ENCODE data around the gene GPRC6A.

Gene GPRC6A

GRCh38 chr6:116773886-116774285 lies 55.0 kb downstream of the GPRC6A start:
- no peak for DNase-seq

DNA sequence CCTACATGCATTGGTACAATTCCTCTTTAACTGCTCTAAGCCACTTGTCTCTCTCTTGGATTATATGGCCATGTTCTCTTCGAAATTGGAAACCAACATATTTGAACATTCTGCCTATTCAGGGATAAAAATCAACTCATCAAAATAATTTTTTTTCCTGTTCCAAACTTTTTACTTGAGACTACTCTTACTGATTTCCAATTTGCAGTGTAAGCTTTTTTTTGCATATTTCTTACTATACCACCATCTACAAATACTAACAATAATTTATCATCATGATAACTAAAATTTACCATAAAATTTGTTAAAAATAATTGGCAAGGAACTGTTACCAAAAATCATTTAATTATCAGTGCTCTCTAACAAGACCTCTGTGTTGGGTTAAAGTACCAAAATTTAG lies 56.4 kb downstream of the GPRC6A start:
- no peak for DNase-seq

GRCh38 chr6:116767715-116768114 lies 61.2 kb downstream of the GPRC6A start:
- no peak for DNase-seq

- DNase-seq, result no peak
Observed at GRCh38 chr6:116766506-116767176, 62.2 kb downstream of the GPRC6A start.

- peak in 1 of 2 experiments; percentile 13 for DNase-seq
Observed at GRCh38 chr6:116764961-116765841, 63.7 kb downstream of the GPRC6A start, which contains the start of gene FAM162B. Gene FAM162B, minus strand, starts transcription at chr6:116765719. Its CDS starts 143 bp downstream, at chr6:116765576.

- DNase-seq, result no peak
Observed at GRCh38 chr6:116764629-116764960, 64.3 kb downstream of the GPRC6A start.

DNA sequence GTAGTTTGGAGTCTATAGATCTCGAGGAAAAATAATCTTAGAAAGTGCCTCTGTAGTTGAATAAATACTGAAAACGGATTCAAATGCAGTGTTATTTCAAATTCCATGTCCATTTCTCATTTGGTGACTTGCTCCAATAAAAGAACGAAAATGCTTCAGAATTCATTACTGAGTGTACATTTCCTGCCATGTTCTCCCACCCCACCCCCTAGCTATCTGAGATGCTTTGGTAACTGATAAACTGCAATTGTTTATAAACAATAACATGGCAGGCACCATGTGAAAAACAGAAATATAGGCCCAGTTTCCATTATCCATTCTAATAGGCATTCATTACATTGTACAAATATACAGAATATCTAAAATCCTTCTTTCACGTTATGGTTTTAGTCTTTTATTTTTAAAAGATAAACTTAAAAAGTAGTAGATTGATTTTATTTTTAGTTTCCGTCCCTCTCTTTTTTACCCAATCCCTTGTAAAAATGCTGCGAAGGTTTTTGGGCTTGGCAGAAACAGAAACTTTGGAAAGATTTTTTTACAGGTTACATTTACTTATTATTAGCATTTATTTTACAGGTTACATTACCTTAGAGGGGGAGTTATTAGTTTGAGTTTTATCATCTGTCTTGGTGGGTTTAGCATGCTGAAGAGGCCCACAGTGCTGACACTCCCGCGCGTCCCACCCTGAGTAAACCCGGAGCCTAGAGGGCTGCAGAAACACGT lies 64.8 kb downstream of the GPRC6A start:
- no peak for DNase-seq

GRCh38 chr6:116763048-116763447 lies 65.8 kb downstream of the GPRC6A start:
- no peak for DNase-seq

DNA sequence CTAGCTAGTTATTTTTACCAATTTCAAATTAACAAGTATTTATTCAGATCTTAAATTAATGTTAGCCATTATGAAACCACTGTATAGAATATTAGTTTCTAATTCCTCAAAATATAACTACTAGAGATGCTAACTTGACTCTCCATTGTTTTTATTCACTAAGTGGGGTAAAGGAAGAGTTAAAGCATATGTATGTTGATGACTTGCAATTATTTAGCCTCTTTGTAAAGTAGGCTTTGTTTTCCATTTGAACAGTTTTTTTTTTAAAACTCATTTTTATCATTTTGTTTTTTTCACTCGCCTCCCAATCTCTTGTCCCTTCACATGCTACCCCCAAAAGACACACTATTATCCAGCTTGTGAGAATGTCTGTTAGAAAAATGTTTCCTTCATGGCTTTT lies 66.6 kb downstream of the GPRC6A start:
- no peak for DNase-seq

DNA sequence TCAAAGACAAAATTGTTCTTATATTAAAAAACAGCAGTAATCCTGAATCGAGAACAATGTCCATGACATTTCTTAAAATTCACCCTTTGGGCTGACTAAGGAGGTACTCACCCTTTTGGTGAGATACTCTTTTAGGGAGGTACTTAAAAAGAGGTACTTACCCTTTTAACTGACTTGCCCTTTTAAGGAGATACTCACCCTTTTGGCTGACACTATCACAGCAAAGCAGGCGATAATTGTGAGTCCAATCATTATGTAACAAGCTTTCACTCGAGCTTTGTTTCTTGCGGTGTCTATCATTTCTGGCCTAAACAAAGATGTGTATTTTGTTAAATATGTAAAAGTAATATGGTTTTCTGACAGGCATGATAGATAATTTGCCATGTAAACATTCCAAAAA lies 67.1 kb downstream of the GPRC6A start:
- DNase-seq, result no peak

- DNase-seq, result no peak
Observed at GRCh38 chr6:116745176-116745575, 83.7 kb downstream of the GPRC6A start.

Data from Kasumi-1 (cell line).